ENCODE measurements around the gene YBX2.

The YBX2 gene

DNA sequence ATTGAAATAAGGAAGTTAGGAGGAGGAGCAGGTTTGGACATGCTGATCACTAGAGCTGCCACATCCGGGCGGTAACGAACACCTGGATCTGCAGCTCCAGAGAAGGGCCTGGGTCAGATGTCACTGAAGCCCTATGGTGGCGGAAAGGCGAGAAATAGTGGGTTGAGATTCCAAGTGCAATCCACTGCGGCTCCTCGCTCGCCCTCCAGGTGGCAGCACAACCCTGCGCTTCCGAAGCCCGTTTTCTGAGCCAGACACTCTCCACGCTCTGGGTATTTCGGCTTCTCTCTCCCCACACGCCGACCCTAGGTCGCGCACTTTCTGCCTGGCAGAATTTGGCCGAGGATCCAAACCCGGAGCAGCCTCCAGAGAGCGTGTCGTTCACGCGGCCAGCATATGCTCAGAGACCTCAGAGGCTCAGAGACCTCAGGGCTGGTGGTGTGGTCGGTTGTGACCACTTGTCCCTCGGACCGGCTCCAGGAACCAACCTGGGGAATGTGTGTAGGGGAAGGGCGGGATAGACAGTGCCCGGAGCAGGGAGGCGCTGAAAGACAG, 13.8 kb downstream of the YBX2 start (continued):
- no peak for TF ChIP-seq ZSCAN16 (tag by site-specific recombination; IDR thresholded peaks at IDR 0.05)
- TF ChIP-seq SP7 (tag by site-specific recombination; IDR thresholded peaks at IDR 0.05) = no peak; the same call in 1 of the 2 replicates
- TF ChIP-seq ZNF596 (tag by site-specific recombination; IDR thresholded peaks at IDR 0.05) = no peak
- TF ChIP-seq, protein P1, sequence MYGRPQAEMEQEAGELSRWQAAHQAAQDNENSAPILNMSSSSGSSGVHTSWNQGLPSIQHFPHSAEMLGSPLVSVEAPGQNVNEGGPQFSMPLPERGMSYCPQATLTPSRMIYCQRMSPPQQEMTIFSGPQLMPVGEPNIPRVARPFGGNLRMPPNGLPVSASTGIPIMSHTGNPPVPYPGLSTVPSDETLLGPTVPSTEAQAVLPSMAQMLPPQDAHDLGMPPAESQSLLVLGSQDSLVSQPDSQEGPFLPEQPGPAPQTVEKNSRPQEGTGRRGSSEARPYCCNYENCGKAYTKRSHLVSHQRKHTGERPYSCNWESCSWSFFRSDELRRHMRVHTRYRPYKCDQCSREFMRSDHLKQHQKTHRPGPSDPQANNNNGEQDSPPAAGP (tag by site-specific recombination; IDR thresholded peaks at IDR 0.05) = peak; percentile 56; the same call in 1 of the 2 replicates
- TF ChIP-seq ZNF529 (tag by site-specific recombination; IDR thresholded peaks at IDR 0.05; ENCODE audit: insufficient replicate concordance) = no peak
- TF ChIP-seq, protein P2, sequence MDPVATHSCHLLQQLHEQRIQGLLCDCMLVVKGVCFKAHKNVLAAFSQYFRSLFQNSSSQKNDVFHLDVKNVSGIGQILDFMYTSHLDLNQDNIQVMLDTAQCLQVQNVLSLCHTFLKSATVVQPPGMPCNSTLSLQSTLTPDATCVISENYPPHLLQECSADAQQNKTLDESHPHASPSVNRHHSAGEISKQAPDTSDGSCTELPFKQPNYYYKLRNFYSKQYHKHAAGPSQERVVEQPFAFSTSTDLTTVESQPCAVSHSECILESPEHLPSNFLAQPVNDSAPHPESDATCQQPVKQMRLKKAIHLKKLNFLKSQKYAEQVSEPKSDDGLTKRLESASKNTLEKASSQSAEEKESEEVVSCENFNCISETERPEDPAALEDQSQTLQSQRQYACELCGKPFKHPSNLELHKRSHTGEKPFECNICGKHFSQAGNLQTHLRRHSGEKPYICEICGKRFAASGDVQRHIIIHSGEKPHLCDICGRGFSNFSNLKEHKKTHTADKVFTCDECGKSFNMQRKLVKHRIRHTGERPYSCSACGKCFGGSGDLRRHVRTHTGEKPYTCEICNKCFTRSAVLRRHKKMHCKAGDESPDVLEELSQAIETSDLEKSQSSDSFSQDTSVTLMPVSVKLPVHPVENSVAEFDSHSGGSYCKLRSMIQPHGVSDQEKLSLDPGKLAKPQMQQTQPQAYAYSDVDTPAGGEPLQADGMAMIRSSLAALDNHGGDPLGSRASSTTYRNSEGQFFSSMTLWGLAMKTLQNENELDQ (tag by site-specific recombination; IDR thresholded peaks at IDR 0.05; ENCODE audit: low read depth) = no peak
- TF ChIP-seq, protein P3, sequence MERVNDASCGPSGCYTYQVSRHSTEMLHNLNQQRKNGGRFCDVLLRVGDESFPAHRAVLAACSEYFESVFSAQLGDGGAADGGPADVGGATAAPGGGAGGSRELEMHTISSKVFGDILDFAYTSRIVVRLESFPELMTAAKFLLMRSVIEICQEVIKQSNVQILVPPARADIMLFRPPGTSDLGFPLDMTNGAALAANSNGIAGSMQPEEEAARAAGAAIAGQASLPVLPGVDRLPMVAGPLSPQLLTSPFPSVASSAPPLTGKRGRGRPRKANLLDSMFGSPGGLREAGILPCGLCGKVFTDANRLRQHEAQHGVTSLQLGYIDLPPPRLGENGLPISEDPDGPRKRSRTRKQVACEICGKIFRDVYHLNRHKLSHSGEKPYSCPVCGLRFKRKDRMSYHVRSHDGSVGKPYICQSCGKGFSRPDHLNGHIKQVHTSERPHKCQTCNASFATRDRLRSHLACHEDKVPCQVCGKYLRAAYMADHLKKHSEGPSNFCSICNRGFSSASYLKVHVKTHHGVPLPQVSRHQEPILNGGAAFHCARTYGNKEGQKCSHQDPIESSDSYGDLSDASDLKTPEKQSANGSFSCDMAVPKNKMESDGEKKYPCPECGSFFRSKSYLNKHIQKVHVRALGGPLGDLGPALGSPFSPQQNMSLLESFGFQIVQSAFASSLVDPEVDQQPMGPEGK (tag by site-specific recombination; IDR thresholded peaks at IDR 0.05) = no peak; the same call in 1 of the 2 replicates
- no peak for TF ChIP-seq ZNF146 (tag by site-specific recombination; IDR thresholded peaks at IDR 0.05)
- no peak for TF ChIP-seq ZNF426 (tag by site-specific recombination; IDR thresholded peaks at IDR 0.05)
- TF ChIP-seq ZNF311 (tag by site-specific recombination; IDR thresholded peaks at IDR 0.05; ENCODE audit: borderline replicate concordance) = no peak
- TF ChIP-seq ZNF560 (tag by site-specific recombination; IDR thresholded peaks at IDR 0.05; ENCODE audit: borderline replicate concordance) = no peak
- TF ChIP-seq TRIM28 (IDR thresholded peaks at IDR 0.05; ENCODE audit: borderline replicate concordance, low read length) = peak; percentile 83; the same call in 1 of the 2 replicates
- no peak for TF ChIP-seq ZNF248 (tag by site-specific recombination; IDR thresholded peaks at IDR 0.05)
- TF ChIP-seq WT1 (tag by site-specific recombination; IDR thresholded peaks at IDR 0.05) = no peak
- TF ChIP-seq, protein P4, sequence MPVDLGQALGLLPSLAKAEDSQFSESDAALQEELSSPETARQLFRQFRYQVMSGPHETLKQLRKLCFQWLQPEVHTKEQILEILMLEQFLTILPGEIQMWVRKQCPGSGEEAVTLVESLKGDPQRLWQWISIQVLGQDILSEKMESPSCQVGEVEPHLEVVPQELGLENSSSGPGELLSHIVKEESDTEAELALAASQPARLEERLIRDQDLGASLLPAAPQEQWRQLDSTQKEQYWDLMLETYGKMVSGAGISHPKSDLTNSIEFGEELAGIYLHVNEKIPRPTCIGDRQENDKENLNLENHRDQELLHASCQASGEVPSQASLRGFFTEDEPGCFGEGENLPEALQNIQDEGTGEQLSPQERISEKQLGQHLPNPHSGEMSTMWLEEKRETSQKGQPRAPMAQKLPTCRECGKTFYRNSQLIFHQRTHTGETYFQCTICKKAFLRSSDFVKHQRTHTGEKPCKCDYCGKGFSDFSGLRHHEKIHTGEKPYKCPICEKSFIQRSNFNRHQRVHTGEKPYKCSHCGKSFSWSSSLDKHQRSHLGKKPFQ (tag by site-specific recombination; IDR thresholded peaks at IDR 0.05) = no peak
- no peak for TF ChIP-seq ZNF585B (tag by site-specific recombination; IDR thresholded peaks at IDR 0.05)
- TF ChIP-seq ZNF707 (tag by site-specific recombination; IDR thresholded peaks at IDR 0.05) = no peak
- no peak for TF ChIP-seq SETDB1 (IDR thresholded peaks at IDR 0.05; ENCODE audit: insufficient read length, low read length)
- TF ChIP-seq, protein P5, sequence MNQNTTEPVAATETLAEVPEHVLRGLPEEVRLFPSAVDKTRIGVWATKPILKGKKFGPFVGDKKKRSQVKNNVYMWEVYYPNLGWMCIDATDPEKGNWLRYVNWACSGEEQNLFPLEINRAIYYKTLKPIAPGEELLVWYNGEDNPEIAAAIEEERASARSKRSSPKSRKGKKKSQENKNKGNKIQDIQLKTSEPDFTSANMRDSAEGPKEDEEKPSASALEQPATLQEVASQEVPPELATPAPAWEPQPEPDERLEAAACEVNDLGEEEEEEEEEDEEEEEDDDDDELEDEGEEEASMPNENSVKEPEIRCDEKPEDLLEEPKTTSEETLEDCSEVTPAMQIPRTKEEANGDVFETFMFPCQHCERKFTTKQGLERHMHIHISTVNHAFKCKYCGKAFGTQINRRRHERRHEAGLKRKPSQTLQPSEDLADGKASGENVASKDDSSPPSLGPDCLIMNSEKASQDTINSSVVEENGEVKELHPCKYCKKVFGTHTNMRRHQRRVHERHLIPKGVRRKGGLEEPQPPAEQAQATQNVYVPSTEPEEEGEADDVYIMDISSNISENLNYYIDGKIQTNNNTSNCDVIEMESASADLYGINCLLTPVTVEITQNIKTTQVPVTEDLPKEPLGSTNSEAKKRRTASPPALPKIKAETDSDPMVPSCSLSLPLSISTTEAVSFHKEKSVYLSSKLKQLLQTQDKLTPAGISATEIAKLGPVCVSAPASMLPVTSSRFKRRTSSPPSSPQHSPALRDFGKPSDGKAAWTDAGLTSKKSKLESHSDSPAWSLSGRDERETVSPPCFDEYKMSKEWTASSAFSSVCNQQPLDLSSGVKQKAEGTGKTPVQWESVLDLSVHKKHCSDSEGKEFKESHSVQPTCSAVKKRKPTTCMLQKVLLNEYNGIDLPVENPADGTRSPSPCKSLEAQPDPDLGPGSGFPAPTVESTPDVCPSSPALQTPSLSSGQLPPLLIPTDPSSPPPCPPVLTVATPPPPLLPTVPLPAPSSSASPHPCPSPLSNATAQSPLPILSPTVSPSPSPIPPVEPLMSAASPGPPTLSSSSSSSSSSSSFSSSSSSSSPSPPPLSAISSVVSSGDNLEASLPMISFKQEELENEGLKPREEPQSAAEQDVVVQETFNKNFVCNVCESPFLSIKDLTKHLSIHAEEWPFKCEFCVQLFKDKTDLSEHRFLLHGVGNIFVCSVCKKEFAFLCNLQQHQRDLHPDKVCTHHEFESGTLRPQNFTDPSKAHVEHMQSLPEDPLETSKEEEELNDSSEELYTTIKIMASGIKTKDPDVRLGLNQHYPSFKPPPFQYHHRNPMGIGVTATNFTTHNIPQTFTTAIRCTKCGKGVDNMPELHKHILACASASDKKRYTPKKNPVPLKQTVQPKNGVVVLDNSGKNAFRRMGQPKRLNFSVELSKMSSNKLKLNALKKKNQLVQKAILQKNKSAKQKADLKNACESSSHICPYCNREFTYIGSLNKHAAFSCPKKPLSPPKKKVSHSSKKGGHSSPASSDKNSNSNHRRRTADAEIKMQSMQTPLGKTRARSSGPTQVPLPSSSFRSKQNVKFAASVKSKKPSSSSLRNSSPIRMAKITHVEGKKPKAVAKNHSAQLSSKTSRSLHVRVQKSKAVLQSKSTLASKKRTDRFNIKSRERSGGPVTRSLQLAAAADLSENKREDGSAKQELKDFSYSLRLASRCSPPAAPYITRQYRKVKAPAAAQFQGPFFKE (tag by site-specific recombination; IDR thresholded peaks at IDR 0.05; ENCODE audit: borderline replicate concordance) = no peak
- no peak for TF ChIP-seq GLIS2 (tag by site-specific recombination; IDR thresholded peaks at IDR 0.05)
- TF ChIP-seq ZNF335 (tag by site-specific recombination; conservative IDR thresholded peaks at IDR 0.05) = peak; percentile 94
- peak; percentile 9; the same call in 1 of the 2 replicates for TF ChIP-seq HOXC10 (CRISPR knock-in tag; IDR thresholded peaks at IDR 0.05)
- no peak for TF ChIP-seq ZNF23 (tag by site-specific recombination; IDR thresholded peaks at IDR 0.05; ENCODE audit: borderline replicate concordance)
- TF ChIP-seq ZNF211 (tag by site-specific recombination; IDR thresholded peaks at IDR 0.05; ENCODE audit: low read depth) = no peak
- TF ChIP-seq ZBTB7A (tag by site-specific recombination; IDR thresholded peaks at IDR 0.05; ENCODE audit: low read depth) = 0 out of 2 replicates have a peak, but pooled peaks have one; percentile 17
- TF ChIP-seq EGR2 (tag by site-specific recombination; IDR thresholded peaks at IDR 0.05; ENCODE audit: low read depth) = no peak

Measured in HEK293 (cell line).